Fibroblast of mammary gland (primary cell): Measurements from ENCODE around the gene HCLS1.

Experiments
- DNase-seq: peaks from one replicate; pipeline ENCODE4 v3.0.0-alpha.2; 2010; ENCODE audit warnings: low read depth
- H3K4me3 ChIP-seq: 2 replicates; pipeline ENCODE4 v1.5.1; 2011; ENCODE audit warnings: low read depth, mild to moderate bottlenecking, low read length, moderate library complexity; ENCODE audit not compliant: control insufficient read depth
- CTCF ChIP-seq: conservative IDR thresholded peaks from 2 replicates; pipeline ENCODE4 v1.5.1; 2011; ENCODE audit warnings: low read depth, low read length, inconsistent platforms; ENCODE audit not compliant: control insufficient read depth, insufficient read depth

Gene HCLS1

GRCh38 chr3:121626495-121626894 is 34.2 kb downstream of the HCLS1 start:
- no peak for TF ChIP-seq CTCF
- DNase-seq, result no peak
- H3K4me3 ChIP-seq, result no peak overlapping the region

GRCh38 chr3:121624147-121624899 is 36.4 kb downstream of the HCLS1 start:
- no peak for TF ChIP-seq CTCF
- H3K4me3 ChIP-seq, result no peak overlapping the region
- DNase-seq, result no peak

- DNase-seq, result no peak
- no peak for TF ChIP-seq CTCF
- H3K4me3 ChIP-seq, result no peak overlapping the region
These were observed 39.2 kb downstream of the HCLS1 start for GRCh38 chr3:121621491-121621890.

- no peak for DNase-seq
- TF ChIP-seq CTCF, result no peak
- no peak overlapping the region for H3K4me3 ChIP-seq
These were observed 41.0 kb downstream of the HCLS1 start for GRCh38 chr3:121619691-121620090.

GRCh38 chr3:121606106-121606505 is 54.6 kb downstream of the HCLS1 start:
- no peak for DNase-seq
- TF ChIP-seq CTCF, result no peak
- no peak overlapping the region for H3K4me3 ChIP-seq

GRCh38 chr3:121604759-121605158 is 55.9 kb downstream of the HCLS1 start:
- TF ChIP-seq CTCF, result no peak
- H3K4me3 ChIP-seq, result no peak overlapping the region
- no peak for DNase-seq
